Cardiac muscle cell (in vitro differentiated cells and primary cell): ENCODE measurements around the gene MIDN. TPM values are rescaled to one million over a fixed set of nuclear protein-coding genes. Genes with fewer than 3 reads are reported as not detected.

Experiments used
- DNase-seq, 2 donors: peaks; one replicate each; pipeline versions ENCODE4 v3.0.0 to v3.0.0-alpha.2; 2010 to 2017; ENCODE audit warnings: low read depth in 1 of 2, low spot score in 1 of 2
- H3K27ac ChIP-seq: fragments of 200-600 bp; sonication (generic); 2 replicates; pipeline ENCODE4 v1.5.1; 2016
- H3K27me3 ChIP-seq: fragments of 200-600 bp; sonication (generic); 2 replicates; pipeline ENCODE4 v1.6.0; 2016; ENCODE audit warnings: control low read depth
- H3K36me3 ChIP-seq: fragments of 200-600 bp; sonication (generic); 2 replicates; pipeline ENCODE4 v1.5.1; 2016; ENCODE audit warnings: control low read depth
- H3K4me1 ChIP-seq: fragments of 200-600 bp; sonication (generic); 2 replicates; pipeline ENCODE4 v1.8.1; 2017; ENCODE audit warnings: low read depth, mild to moderate bottlenecking, mixed run types
- H3K4me3 ChIP-seq: fragments of 200-600 bp; sonication (generic); 2 replicates; pipeline ENCODE4 v1.5.1; 2016; ENCODE audit warnings: mild to moderate bottlenecking
- H3K9me3 ChIP-seq: fragments of 200-600 bp; sonication (generic); 2 replicates; pipeline ENCODE4 v1.5.1; 2017; ENCODE audit warnings: low read depth, mild to moderate bottlenecking, control low read depth
- polyA plus RNA-seq: library from polyadenylated mRNA; unstranded; fragments of >200 nt; fragmentation: Nextera tagmentation; extraction: Ambion mirVana; gene quantifications from 2 replicates; pipeline ENCODE4 v1.2.1, GENCODE V29; 2016
- total RNA-seq: library from RNA; depleted of rRNA; stranded (reverse); fragments of >200 nt; gene quantifications from 2 replicates; pipeline ENCODE4 v1.2.3, GENCODE V29; 2016
- TF ChIP-seq, protein P1 (sequence below): IDR thresholded peaks from 2 replicates; pipeline ENCODE4 v1.5.1; 2012; ENCODE audit warnings: low read depth, mild to moderate bottlenecking, low read length

MIDN gene
- total and polyA plus RNA-seq, 2 experiments from 2014 or later: 58.1 to 89.2 TPM

DNA sequence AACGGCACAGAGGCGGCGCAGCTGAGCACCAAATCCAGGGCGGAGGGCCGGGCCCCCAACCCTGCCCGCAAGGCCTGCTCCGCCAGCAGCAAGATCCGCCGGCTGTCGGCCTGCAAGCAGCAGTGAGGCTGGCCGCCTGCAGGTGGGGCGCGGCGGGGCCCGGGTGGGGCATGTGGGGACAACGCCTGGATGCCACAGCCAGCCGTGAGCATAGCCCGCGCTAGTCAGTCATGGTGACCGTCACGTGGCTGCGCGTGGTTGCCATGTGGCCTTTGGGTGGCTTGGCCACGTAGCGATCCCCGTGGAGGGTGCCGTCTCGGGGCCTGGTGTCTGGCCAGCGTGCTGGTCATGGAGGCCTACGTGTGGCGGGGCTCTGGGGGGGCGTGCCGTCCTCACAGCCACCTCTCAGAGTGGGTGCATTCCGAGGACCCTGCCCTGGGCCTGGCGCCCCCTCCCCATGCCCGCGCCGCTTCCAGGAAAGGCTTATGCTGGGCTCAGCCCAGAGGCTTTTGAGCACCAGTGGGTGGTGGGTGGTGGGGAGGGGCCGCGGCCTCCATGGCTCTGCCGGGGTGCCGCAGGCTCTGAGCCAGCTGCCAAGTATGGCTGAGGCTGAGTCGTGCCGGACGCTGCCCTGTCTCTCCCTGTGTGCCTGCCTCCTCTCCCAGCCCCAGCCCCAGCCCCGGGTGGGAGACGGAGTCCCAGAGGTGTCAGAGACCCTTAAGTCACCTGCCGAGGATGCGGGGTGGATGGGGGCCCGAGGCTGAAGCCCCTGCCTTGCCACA, 21.7 kb upstream of the MIDN start:
- no peaks in the 10 kb centered on the region for H3K27me3 ChIP-seq
- H3K27ac ChIP-seq: no peak overlapping the region
- H3K4me1 ChIP-seq: peaks cover 14% of the 10 kb centered on the region
- no peak overlapping the region for H3K4me3 ChIP-seq
- H3K9me3 ChIP-seq: no peaks in the 10 kb centered on the region
- peaks cover 18% of the 10 kb centered on the region for H3K36me3 ChIP-seq
- TF ChIP-seq, protein P1, sequence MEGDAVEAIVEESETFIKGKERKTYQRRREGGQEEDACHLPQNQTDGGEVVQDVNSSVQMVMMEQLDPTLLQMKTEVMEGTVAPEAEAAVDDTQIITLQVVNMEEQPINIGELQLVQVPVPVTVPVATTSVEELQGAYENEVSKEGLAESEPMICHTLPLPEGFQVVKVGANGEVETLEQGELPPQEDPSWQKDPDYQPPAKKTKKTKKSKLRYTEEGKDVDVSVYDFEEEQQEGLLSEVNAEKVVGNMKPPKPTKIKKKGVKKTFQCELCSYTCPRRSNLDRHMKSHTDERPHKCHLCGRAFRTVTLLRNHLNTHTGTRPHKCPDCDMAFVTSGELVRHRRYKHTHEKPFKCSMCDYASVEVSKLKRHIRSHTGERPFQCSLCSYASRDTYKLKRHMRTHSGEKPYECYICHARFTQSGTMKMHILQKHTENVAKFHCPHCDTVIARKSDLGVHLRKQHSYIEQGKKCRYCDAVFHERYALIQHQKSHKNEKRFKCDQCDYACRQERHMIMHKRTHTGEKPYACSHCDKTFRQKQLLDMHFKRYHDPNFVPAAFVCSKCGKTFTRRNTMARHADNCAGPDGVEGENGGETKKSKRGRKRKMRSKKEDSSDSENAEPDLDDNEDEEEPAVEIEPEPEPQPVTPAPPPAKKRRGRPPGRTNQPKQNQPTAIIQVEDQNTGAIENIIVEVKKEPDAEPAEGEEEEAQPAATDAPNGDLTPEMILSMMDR: no peak
- DNase-seq: no peak

DNA sequence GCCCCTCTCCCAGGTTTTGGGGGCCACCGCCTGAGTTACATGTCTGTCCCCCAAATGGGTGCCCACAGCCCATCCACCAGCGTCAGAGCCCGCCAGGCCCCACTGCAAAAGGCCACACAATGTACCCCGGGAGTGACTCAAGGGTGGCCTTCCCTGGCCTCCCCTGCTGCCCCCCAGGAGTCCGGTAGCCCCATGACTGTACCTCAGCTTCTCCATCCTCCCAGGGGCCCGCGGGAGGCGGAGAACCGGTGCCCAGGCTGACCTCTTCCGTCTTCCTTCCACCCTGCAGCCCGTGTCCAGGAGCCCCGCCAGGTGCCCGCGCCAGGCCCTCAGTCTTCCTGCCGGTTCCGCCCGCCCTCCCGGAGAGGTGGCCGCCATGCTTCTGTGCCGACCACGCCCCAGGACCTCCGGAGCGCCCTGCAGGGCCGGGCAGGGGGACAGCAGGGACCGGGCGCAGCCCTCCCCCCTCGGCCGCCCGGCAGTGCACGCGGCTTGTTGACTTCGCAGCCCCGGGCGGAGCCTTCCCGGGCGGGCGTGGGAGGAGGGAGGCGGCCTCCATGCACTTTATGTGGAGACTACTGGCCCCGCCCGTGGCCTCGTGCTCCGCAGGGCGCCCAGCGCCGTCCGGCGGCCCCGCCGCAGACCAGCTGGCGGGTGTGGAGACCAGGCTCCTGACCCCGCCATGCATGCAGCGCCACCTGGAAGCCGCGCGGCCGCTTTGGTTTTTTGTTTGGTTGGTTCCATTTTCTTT, 20.9 kb upstream of the MIDN start:
- Histone ChIP-seq H3K27me3 (no peaks in the 10 kb centered on the region), H3K4me3 (no peak overlapping the region), H3K36me3 (peaks cover 18% of the 10 kb centered on the region), H3K4me1 (peaks cover 22% of the 10 kb centered on the region), H3K27ac (no peak overlapping the region), H3K9me3 (no peaks in the 10 kb centered on the region)
- TF ChIP-seq, protein P1: no peak
- DNase-seq: no peak

DNA sequence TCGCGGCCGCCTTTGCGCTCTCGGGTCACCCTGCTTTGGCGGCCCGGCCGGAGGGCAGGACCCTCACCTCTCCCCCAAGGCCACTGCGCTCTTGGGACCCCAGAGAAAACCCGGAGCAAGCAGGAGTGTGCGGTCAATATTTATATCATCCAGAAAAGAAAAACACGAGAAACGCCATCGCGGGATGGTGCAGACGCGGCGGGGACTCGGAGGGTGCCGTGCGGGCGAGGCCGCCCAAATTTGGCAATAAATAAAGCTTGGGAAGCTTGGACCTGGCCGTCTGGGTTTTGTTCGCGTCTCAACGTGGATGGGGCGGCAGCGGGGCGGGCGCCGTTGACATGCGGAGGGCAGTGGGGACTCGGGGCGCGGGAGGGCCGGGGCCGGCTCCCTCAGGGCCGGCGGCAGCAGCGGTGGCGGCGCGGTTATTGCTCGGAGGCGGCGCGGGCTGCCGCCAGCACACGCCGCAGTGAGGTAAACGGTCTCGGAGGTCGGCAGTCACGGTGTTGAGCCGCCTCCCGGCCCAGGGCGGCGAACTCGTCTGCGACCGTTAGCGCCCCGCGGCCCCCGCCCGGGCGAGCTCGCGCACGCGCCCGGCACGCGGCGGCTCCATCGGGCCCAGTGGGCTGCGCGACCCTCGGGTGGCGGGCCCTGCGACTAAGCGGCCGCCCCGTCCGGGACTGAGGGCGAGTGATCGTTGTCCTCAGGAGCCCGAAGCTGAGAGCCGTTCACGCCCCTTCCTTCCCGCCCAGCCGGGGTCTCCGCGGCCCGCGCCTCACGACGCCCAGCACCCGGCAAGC, 20.0 kb upstream of the MIDN start:
- TF ChIP-seq, protein P1: no peak
- H3K4me1 ChIP-seq: peaks cover 31% of the 10 kb centered on the region
- DNase-seq: no peak
- no peaks in the 10 kb centered on the region for H3K9me3 ChIP-seq
- H3K27me3 ChIP-seq: no peaks in the 10 kb centered on the region
- no peak overlapping the region for H3K27ac ChIP-seq
- H3K4me3 ChIP-seq: no peak overlapping the region
- H3K36me3 ChIP-seq: peaks cover 18% of the 10 kb centered on the region

DNA sequence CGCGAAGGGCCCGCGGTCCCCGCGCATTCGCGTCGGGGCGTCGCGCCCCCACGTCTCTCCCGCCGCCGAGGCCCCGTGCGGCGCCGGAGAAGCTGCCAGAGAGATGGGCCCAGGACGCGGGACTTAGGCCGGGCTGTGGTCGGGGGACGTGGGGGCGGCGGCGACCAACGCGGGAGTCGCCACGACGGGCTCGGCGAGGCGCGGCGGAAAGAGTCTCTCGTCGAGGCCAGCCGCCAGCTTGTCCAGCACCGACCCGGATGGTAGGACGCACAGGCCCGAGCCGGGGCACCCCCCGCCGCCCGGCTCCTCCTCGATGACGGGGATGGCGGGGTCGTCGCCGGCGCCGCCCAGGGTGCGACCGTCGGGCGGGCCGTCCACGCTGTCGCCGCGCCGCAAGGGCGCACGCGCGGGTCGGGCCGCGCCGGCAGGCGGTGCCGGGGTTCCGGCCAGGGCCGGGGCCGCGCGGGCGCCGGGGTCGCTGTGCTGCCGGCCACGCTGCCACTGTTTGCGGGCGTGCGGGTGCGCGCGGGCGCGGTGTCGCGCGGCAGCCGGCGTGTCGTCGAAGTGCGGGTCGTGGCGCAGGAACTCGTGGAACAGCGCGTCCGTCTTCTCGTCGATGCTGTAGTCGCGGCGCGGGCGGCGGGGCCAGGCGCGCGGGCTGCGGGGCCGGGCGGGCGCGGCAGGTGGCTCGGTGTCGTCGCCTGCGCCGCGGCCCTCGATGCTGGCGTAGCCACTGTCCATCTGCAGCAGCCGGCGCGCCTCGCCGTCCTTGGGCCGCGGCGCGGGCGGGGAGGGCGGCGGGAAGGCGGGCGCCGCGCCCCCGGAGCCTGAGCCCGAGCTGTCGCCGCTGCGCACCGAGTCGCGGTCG, 19.1 kb upstream of the MIDN start:
- Histone ChIP-seq H3K4me1 (peaks cover 34% of the 10 kb centered on the region), H3K36me3 (peaks cover 17% of the 10 kb centered on the region), H3K9me3 (no peaks in the 10 kb centered on the region)

More for the DNA sequence above, 19.1 kb upstream of the MIDN start:
- H3K4me3 ChIP-seq: no peak overlapping the region
- no peaks in the 10 kb centered on the region for H3K27me3 ChIP-seq
- TF ChIP-seq, protein P1: no peak
- no peak overlapping the region for H3K27ac ChIP-seq
- no peak for DNase-seq
